A549 (cell line): ENCODE results near the gene RASGEF1C.
"Not testable (repeated sequence)": the region's sequence is repeated elsewhere in the genome, so short reads cannot be mapped to it uniquely, and the experiment has no call there.

ENCODE experiments used
- CBX2 ChIP-seq: fragments of 200-600 bp; sonication (generic); IDR thresholded peaks from 2 replicates; pipeline ENCODE4 v1.6.1; 2016; ENCODE audit warnings: low read depth, mild to moderate bottlenecking, borderline replicate concordance
- CEBPB ChIP-seq, 2 experiments: fragments of >200 bp in 1 of 2; sonication (Bioruptor Twin) in 1 of 2; formaldehyde crosslinking in 1 of 2; IDR thresholded peaks; 2 replicates each; pipeline ENCODE4 v1.6.1; 2012 to 2016
- CHD2 ChIP-seq: fragments of 150-350 bp; IDR thresholded peaks from 2 replicates; pipeline ENCODE4 v1.6.1; 2014; ENCODE audit warnings: low read length; ENCODE audit not compliant: partially characterized antibody
- CTCF ChIP-seq: fragments of >200 bp; sonication (Bioruptor Twin); formaldehyde crosslinking; IDR thresholded peaks from 3 replicates; pipeline ENCODE4 v1.5.1; 2016
- EP300 ChIP-seq, 2 experiments: fragments of >200 bp; sonication (Bioruptor Twin); formaldehyde crosslinking; IDR thresholded peaks; 2 replicates in 1 of 2; 3 replicates in 1 of 2; pipeline ENCODE4 v1.6.1; 2016 to 2017
- JUNB ChIP-seq: fragments of >200 bp; sonication (Bioruptor Twin); formaldehyde crosslinking; IDR thresholded peaks from 2 replicates; pipeline ENCODE4 v1.6.1; 2016
- KDM1A ChIP-seq: fragments of 200-600 bp; sonication (generic); IDR thresholded peaks from 2 replicates; pipeline ENCODE4 v1.6.1; 2016; ENCODE audit warnings: low read depth, mild to moderate bottlenecking
- MAFK ChIP-seq: fragments of 450-650 bp; IDR thresholded peaks from 2 replicates; pipeline ENCODE4 v1.6.1; 2014; ENCODE audit not compliant: partially characterized antibody
- MAX ChIP-seq: IDR thresholded peaks from 2 replicates; pipeline ENCODE4 v1.6.1; 2012
- POLR2A ChIP-seq: IDR thresholded peaks from 2 replicates; pipeline ENCODE4 v1.6.1; 2012; ENCODE audit warnings: mild to moderate bottlenecking, low read length
- RAD21 ChIP-seq, 2 experiments: fragments of >200 bp in 1 of 2; sonication (Bioruptor Twin) in 1 of 2; formaldehyde crosslinking in 1 of 2; IDR thresholded peaks in 1 of 2; conservative IDR thresholded peaks in 1 of 2; 2 replicates in 1 of 2; 3 replicates in 1 of 2; pipeline ENCODE4 v1.6.1; 2012 to 2018; ENCODE audit warnings: inconsistent platforms in 1 of 2
- RCOR1 ChIP-seq: fragments of 150-350 bp; IDR thresholded peaks from 2 replicates; pipeline ENCODE4 v1.6.1; 2014; ENCODE audit warnings: antibody characterized with exemption, low read length, low read depth
- SMC3 ChIP-seq: fragments of >200 bp; sonication (Bioruptor Twin); formaldehyde crosslinking; IDR thresholded peaks from 3 replicates; pipeline ENCODE4 v1.6.1; 2018; ENCODE audit warnings: inconsistent platforms

GRCh38 chr5:180089628-180090027 is 119.4 kb downstream of the RASGEF1C start:
- TF ChIP-seq CTCF; POLR2A; CEBPB (IDR thresholded peaks at IDR 0.05); MAFK; RAD21 (conservative IDR thresholded peaks at IDR 0.05 in 1 of 2, IDR thresholded peaks at IDR 0.05 in 1 of 2); MAX; RCOR1; CHD2; KDM1A; EP300 (IDR thresholded peaks at IDR 0.05); CBX2; JUNB; SMC3: not testable (repeated sequence)
